RWPE2 (cell line): ENCODE measurements around the gene PLSCR5.

Source experiments
- ATAC-seq: fragments of 200-7000 bp; cut with Tn5 transposase; 3 replicates; pipeline ENCODE4 v1.9.1; 2021; ENCODE audit warnings: low read depth
- DNase-seq: peaks from one replicate; pipeline ENCODE4 v3.0.0-alpha.2; 2020; ENCODE audit warnings: low spot score
- H3K27ac ChIP-seq: fragments of 450-650 bp; 2 replicates; pipeline ENCODE4 v1.5.1; 2017; ENCODE audit warnings: mild to moderate bottlenecking; ENCODE audit not compliant: poor library complexity, severe bottlenecking
- H3K27me3 ChIP-seq: fragments of 250-450 bp; sonication (Bioruptor Pico); 2 replicates; pipeline ENCODE4 v1.5.1; 2021; ENCODE audit warnings: mild to moderate bottlenecking, moderate library complexity; ENCODE audit not compliant: insufficient read depth, poor library complexity, severe bottlenecking
- H3K36me3 ChIP-seq: fragments of 250-450 bp; sonication (Bioruptor Pico); 2 replicates; pipeline ENCODE4 v1.5.1; 2020; ENCODE audit warnings: low read depth, mild to moderate bottlenecking, moderate library complexity
- H3K4me1 ChIP-seq: fragments of 250-450 bp; sonication (Bioruptor Pico); 2 replicates; pipeline ENCODE4 v1.5.1; 2021; ENCODE audit warnings: mild to moderate bottlenecking, moderate library complexity; ENCODE audit not compliant: insufficient read depth, poor library complexity, severe bottlenecking
- H3K4me3 ChIP-seq: fragments of 250-450 bp; sonication (Bioruptor Pico); 2 replicates; pipeline ENCODE4 v1.5.1; 2021; ENCODE audit warnings: mild to moderate bottlenecking, moderate library complexity; ENCODE audit not compliant: severe bottlenecking
- H3K9me3 ChIP-seq: fragments of 250-450 bp; sonication (Bioruptor Pico); 2 replicates; pipeline ENCODE4 v1.5.1; 2021; ENCODE audit warnings: mild to moderate bottlenecking, moderate library complexity; ENCODE audit not compliant: severe bottlenecking
- CTCF ChIP-seq: fragments of 450-650 bp; IDR thresholded peaks from one replicate; pipeline ENCODE4 v1.5.1; 2017; ENCODE audit warnings: mild to moderate bottlenecking, moderate library complexity; ENCODE audit not compliant: poor library complexity, severe bottlenecking

PLSCR5 gene

GRCh38 chr3:146540978-146541377 lies 64.2 kb downstream of the PLSCR5 start:
- no peak overlapping the region for H3K4me3 ChIP-seq
- H3K4me1 ChIP-seq: peaks cover 16% of the 10 kb centered on the region
- H3K9me3 ChIP-seq: no peaks in the 10 kb centered on the region
- H3K36me3 ChIP-seq: peaks cover 28% of the 10 kb centered on the region
- DNase-seq (no peak), ATAC-seq (no peak)
- H3K27ac ChIP-seq: no peak overlapping the region
- no peak for TF ChIP-seq CTCF
- no peaks in the 10 kb centered on the region for H3K27me3 ChIP-seq

- no peak for ATAC-seq
- Histone ChIP-seq H3K9me3 (no peaks in the 10 kb centered on the region), H3K27me3 (no peaks in the 10 kb centered on the region), H3K36me3 (peaks cover 34% of the 10 kb centered on the region), H3K27ac (no peak overlapping the region), H3K4me1 (peaks cover 14% of the 10 kb centered on the region), H3K4me3 (no peak overlapping the region)
- DNase-seq: no peak
- TF ChIP-seq CTCF: no peak
These were observed 64.9 kb downstream of the PLSCR5 start for GRCh38 chr3:146540236-146540635.

- H3K36me3 ChIP-seq: peaks cover 34% of the 10 kb centered on the region
- H3K27ac ChIP-seq: no peak overlapping the region
- ATAC-seq (no peak), DNase-seq (no peak)
- H3K4me1 ChIP-seq: peaks cover 11% of the 10 kb centered on the region
- no peaks in the 10 kb centered on the region for H3K27me3 ChIP-seq
- TF ChIP-seq CTCF: no peak
- no peaks in the 10 kb centered on the region for H3K9me3 ChIP-seq
- no peak overlapping the region for H3K4me3 ChIP-seq
These were observed 65.8 kb downstream of the PLSCR5 start for GRCh38 chr3:146539315-146539714.

- Histone ChIP-seq H3K4me1 (peaks cover 8% of the 10 kb centered on the region), H3K36me3 (peaks cover 49% of the 10 kb centered on the region), H3K27ac (no peak overlapping the region), H3K9me3 (no peaks in the 10 kb centered on the region), H3K4me3 (no peak overlapping the region), H3K27me3 (no peaks in the 10 kb centered on the region)
- ATAC-seq (no peak), DNase-seq (no peak)
- no peak for TF ChIP-seq CTCF
These were observed 67.5 kb downstream of the PLSCR5 start for GRCh38 chr3:146537603-146538002.

GRCh38 chr3:146536681-146537080 lies 68.5 kb downstream of the PLSCR5 start:
- H3K27ac ChIP-seq: no peak overlapping the region
- TF ChIP-seq CTCF: no peak
- no peak for DNase-seq
- peaks cover 4% of the 10 kb centered on the region for H3K4me1 ChIP-seq
- no peaks in the 10 kb centered on the region for H3K27me3 ChIP-seq
- H3K4me3 ChIP-seq: no peak overlapping the region
- H3K9me3 ChIP-seq: no peaks in the 10 kb centered on the region
- ATAC-seq: no peak
- peaks cover 56% of the 10 kb centered on the region for H3K36me3 ChIP-seq
